GM12878 (cell line): ENCODE measurements around the gene CEP76. TPM values are rescaled to one million over a fixed set of nuclear protein-coding genes. Genes with fewer than 3 reads are reported as not detected.

ENCODE experiments used
- BACH1 ChIP-seq: fragments of 450-650 bp; IDR thresholded peaks from 2 replicates; pipeline ENCODE4 v1.6.1; 2017; ENCODE audit warnings: mild to moderate bottlenecking, borderline replicate concordance
- EP300 ChIP-seq, 2 experiments: fragments of 150-350 bp in 1 of 2; IDR thresholded peaks; 2 replicates each; pipeline ENCODE4 v1.6.1; 2011 to 2012; ENCODE audit warnings: low read depth in 2 of 2, low read length in 2 of 2, borderline replicate concordance in 1 of 2, improper control_type of control experiment in 1 of 2, inconsistent platforms in 1 of 2; ENCODE audit not compliant: control insufficient read depth in 1 of 2
- FOXM1 ChIP-seq: IDR thresholded peaks from 2 replicates; pipeline ENCODE4 v1.6.1; 2012; ENCODE audit warnings: low read depth, mild to moderate bottlenecking, inconsistent platforms, low read length, moderate library complexity
- HDAC6 ChIP-seq: fragments of 200-600 bp; sonication (generic); IDR thresholded peaks from one replicate; pipeline ENCODE4 v1.8.0; 2017; ENCODE audit warnings: antibody characterized with exemption; ENCODE audit not compliant: unreplicated experiment
- NR2C2 ChIP-seq: IDR thresholded peaks from 2 replicates; pipeline ENCODE4 v1.6.1; 2011; ENCODE audit warnings: borderline replicate concordance, low read depth; ENCODE audit not compliant: control insufficient read depth, insufficient read length
- NRF1 ChIP-seq: conservative IDR thresholded peaks from 2 replicates; pipeline ENCODE4 v1.6.1; 2011; ENCODE audit warnings: mild to moderate bottlenecking, low read depth, low read length, improper control_type of control experiment
- PKNOX1 ChIP-seq: fragments of 450-650 bp; IDR thresholded peaks from 2 replicates; pipeline ENCODE4 v1.6.1; 2016; ENCODE audit warnings: mild to moderate bottlenecking
- PML ChIP-seq: IDR thresholded peaks from 2 replicates; pipeline ENCODE4 v1.6.1; 2012; ENCODE audit warnings: low read length, inconsistent platforms
- RB1 ChIP-seq: fragments of 450-650 bp; formaldehyde crosslinking; IDR thresholded peaks from 2 replicates; pipeline ENCODE4 v1.6.1; 2017; ENCODE audit warnings: mild to moderate bottlenecking, borderline replicate concordance
- REST ChIP-seq: IDR thresholded peaks from 2 replicates; pipeline ENCODE4 v1.6.1; 2012; ENCODE audit warnings: mild to moderate bottlenecking, low read depth, low read length
- RUNX3 ChIP-seq: IDR thresholded peaks from 2 replicates; pipeline ENCODE4 v1.6.1; 2012; ENCODE audit warnings: low read length, inconsistent platforms
- SREBF1 ChIP-seq: IDR thresholded peaks from 2 replicates; pipeline ENCODE4 v1.6.1; 2012; ENCODE audit warnings: mild to moderate bottlenecking, low read length
- SREBF2 ChIP-seq: IDR thresholded peaks from 2 replicates; pipeline ENCODE4 v1.6.1; 2012; ENCODE audit warnings: mild to moderate bottlenecking, low read length
- STAT3 ChIP-seq: IDR thresholded peaks from 2 replicates; pipeline ENCODE4 v1.6.1; 2011; ENCODE audit warnings: low read depth, low read length, improper control_type of control experiment
- TBL1XR1 ChIP-seq: IDR thresholded peaks from 2 replicates; pipeline ENCODE4 v1.6.1; 2012; ENCODE audit warnings: low read depth, low read length, improper control_type of control experiment
- WRNIP1 ChIP-seq: IDR thresholded peaks from 2 replicates; pipeline ENCODE4 v1.6.1; 2011; ENCODE audit warnings: low read depth, low read length, improper control_type of control experiment, borderline replicate concordance
- ZBED1 ChIP-seq: IDR thresholded peaks from 2 replicates; pipeline ENCODE4 v1.6.1; 2016; ENCODE audit warnings: borderline replicate concordance
- polyA plus RNA-seq, 11 experiments: library from polyadenylated mRNA; depleted of rRNA in 4 of 11; unstranded in 6 of 11; stranded (reverse) in 5 of 11; fragments of >200 nt; fragmentation: Nextera tagmentation in 4 of 11; fragmentation: Illumina TruSeq in 1 of 11; extraction: Ambion mirVana in 4 of 11; extraction: Trizol in 1 of 11; gene quantifications; 1 replicate in 1 of 11; 2 replicates in 10 of 11; pipeline versions ENCODE4 v1.2.1 to v1.2.3, GENCODE V29; 2011 to 2016; ENCODE audit warnings: inconsistent platforms in 2 of 11, missing spikeins in 2 of 11, low read depth in 1 of 11
- total RNA-seq, 4 experiments: library from RNA; depleted of rRNA in 3 of 4; stranded (reverse); fragments of >200 nt in 3 of 4; fragmentation: Illumina TruSeq in 1 of 4; extraction: Trizol in 1 of 4; gene quantifications; 2 replicates each; pipeline versions ENCODE4 v1.2.1 to v1.2.3, GENCODE V29; 2013 to 2021
- TF ChIP-seq, protein P1 (sequence below): fragments of 150-350 bp; IDR thresholded peaks from 2 replicates; pipeline ENCODE4 v1.6.1; 2014; ENCODE audit warnings: mild to moderate bottlenecking, low read depth, low read length
- TF ChIP-seq, protein P2 (sequence below): fragments of 450-650 bp; formaldehyde crosslinking; IDR thresholded peaks from 2 replicates; pipeline ENCODE4 v1.4.0; 2020; ENCODE audit warnings: mild to moderate bottlenecking, moderate library complexity

Gene CEP76
- total and polyA plus RNA-seq, 10 of the 15 experiments (the other 5 are each of a cell fraction or from before 2014, with no cell fraction given) = 3.9 to 14.9 (median 13.2) TPM

DNA sequence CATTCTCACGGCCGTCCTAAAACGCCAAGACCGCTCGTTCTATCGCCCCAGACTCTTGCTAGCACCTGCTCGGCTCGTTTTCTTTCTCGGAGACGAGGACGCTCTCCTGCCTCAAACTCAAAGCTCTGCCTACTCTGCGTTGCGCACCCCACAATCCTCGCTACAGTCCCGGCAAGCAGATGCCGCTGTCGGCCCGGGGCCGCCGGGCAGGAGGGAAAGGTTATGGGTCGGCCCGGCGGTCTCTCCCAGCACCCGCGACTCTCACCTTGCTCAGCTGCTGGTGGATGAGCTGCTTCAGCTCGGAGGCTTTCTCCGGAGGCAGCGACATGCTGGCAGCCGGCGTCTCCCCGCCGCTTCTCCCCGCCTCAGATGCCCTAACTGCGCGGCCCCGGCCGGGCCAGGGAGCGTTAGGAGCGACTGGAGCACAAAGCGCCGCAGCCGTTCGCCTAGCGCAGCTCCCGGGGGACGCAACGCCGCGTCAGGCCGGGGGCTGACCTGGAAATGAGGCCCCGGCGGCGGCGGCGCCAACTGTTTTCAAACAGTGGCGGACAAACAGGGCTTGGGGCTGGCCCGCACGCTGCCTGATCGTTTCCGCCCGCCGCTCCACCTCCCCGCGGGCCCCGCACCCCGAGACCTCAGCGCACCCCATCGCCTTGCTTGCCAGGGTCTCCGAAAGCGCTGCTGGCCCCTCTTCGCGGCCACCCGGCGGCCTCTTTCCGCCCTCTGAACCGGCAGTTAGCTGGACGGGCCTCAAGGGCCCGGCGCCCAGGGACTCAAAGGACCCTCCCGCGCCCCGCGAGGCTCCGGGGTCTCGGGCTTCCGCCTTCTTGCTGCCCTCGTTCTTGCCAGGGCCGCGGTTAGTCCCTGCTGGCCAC lies at the start of gene CEP76, which contains the start of gene PSMG2 (continued):
- TF ChIP-seq, protein P1, sequence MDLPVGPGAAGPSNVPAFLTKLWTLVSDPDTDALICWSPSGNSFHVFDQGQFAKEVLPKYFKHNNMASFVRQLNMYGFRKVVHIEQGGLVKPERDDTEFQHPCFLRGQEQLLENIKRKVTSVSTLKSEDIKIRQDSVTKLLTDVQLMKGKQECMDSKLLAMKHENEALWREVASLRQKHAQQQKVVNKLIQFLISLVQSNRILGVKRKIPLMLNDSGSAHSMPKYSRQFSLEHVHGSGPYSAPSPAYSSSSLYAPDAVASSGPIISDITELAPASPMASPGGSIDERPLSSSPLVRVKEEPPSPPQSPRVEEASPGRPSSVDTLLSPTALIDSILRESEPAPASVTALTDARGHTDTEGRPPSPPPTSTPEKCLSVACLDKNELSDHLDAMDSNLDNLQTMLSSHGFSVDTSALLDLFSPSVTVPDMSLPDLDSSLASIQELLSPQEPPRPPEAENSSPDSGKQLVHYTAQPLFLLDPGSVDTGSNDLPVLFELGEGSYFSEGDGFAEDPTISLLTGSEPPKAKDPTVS = peak; percentile 67; the same call in 1 of the 2 replicates
- TF ChIP-seq RB1 = peak; percentile 93; the same call in 1 of the 2 replicates
- no peak for TF ChIP-seq PKNOX1
- TF ChIP-seq TBL1XR1 = 0 out of 2 replicates have a peak, but pooled peaks have one; percentile 10
- peak; percentile 75 for TF ChIP-seq PML
- TF ChIP-seq REST = no peak
- no peak for TF ChIP-seq FOXM1
- no peak for TF ChIP-seq EP300 (IDR thresholded peaks at IDR 0.05; ENCODE audit: borderline replicate concordance in 1 of 2, control insufficient read depth in 1 of 2, low read depth in 2 of 2, low read length in 2 of 2)
- no peak for TF ChIP-seq SREBF2
- TF ChIP-seq RUNX3 = no peak
- 0 out of 2 replicates have a peak, but pooled peaks have one; percentile 34 for TF ChIP-seq BACH1
- TF ChIP-seq, protein P2, sequence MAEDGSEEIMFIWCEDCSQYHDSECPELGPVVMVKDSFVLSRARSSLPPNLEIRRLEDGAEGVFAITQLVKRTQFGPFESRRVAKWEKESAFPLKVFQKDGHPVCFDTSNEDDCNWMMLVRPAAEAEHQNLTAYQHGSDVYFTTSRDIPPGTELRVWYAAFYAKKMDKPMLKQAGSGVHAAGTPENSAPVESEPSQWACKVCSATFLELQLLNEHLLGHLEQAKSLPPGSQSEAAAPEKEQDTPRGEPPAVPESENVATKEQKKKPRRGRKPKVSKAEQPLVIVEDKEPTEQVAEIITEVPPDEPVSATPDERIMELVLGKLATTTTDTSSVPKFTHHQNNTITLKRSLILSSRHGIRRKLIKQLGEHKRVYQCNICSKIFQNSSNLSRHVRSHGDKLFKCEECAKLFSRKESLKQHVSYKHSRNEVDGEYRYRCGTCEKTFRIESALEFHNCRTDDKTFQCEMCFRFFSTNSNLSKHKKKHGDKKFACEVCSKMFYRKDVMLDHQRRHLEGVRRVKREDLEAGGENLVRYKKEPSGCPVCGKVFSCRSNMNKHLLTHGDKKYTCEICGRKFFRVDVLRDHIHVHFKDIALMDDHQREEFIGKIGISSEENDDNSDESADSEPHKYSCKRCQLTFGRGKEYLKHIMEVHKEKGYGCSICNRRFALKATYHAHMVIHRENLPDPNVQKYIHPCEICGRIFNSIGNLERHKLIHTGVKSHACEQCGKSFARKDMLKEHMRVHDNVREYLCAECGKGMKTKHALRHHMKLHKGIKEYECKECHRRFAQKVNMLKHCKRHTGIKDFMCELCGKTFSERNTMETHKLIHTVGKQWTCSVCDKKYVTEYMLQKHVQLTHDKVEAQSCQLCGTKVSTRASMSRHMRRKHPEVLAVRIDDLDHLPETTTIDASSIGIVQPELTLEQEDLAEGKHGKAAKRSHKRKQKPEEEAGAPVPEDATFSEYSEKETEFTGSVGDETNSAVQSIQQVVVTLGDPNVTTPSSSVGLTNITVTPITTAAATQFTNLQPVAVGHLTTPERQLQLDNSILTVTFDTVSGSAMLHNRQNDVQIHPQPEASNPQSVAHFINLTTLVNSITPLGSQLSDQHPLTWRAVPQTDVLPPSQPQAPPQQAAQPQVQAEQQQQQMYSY (CRISPR knock-in tag) = no peak
- no peak for TF ChIP-seq WRNIP1
- no peak for TF ChIP-seq SREBF1
- TF ChIP-seq NRF1 = no peak
- TF ChIP-seq HDAC6 = no peak
- TF ChIP-seq ZBED1 = no peak
- no peak for TF ChIP-seq NR2C2
- TF ChIP-seq STAT3 = no peak
